Stimulated activated naive CD4-positive, alpha-beta T cell treated with Interleukin-2 at 50 U/mL for 16 hours (primary cell): ENCODE results near the gene SLC38A8.

Experiments
- DNase-seq: peaks from one replicate; lab custom pipeline; 2025; lab: John Stamatoyannopoulos, UW

SLC38A8 gene

GRCh38 chr16:84031556-84031955 is 11.0 kb downstream of the SLC38A8 start:
- DNase-seq = no peak

GRCh38 chr16:84029297-84030047 is 13.1 kb downstream of the SLC38A8 start:
- DNase-seq = no peak

- no peak for DNase-seq
Measured at GRCh38 chr16:84027625-84028024, 15.0 kb downstream of the SLC38A8 start.

GRCh38 chr16:84026606-84027005 is 16.0 kb downstream of the SLC38A8 start:
- DNase-seq = no peak

- no peak for DNase-seq
Measured at GRCh38 chr16:84024854-84025253, 17.7 kb downstream of the SLC38A8 start.

- no peak for DNase-seq
Measured at GRCh38 chr16:84022644-84023043, 20.0 kb downstream of the SLC38A8 start.

GRCh38 chr16:84021488-84021887 is 21.1 kb downstream of the SLC38A8 start:
- no peak for DNase-seq

- DNase-seq = no peak
Measured at GRCh38 chr16:84020353-84020752, 22.2 kb downstream of the SLC38A8 start.

- no peak for DNase-seq
Measured at GRCh38 chr16:84018710-84019109, 23.9 kb downstream of the SLC38A8 start.

- no peak for DNase-seq
Measured at GRCh38 chr16:84016477-84016876, 26.1 kb downstream of the SLC38A8 start.

GRCh38 chr16:84015399-84015798 is 27.2 kb downstream of the SLC38A8 start:
- DNase-seq = no peak

- DNase-seq = no peak
Measured at GRCh38 chr16:84014570-84015327, 27.8 kb downstream of the SLC38A8 start.

GRCh38 chr16:84013787-84014569 is 28.6 kb downstream of the SLC38A8 start:
- DNase-seq = peak; percentile 11

- no peak for DNase-seq
Measured at GRCh38 chr16:84009282-84009681, 33.3 kb downstream of the SLC38A8 start.

- DNase-seq = no peak
Measured at GRCh38 chr16:84007965-84008364, 34.6 kb downstream of the SLC38A8 start.

GRCh38 chr16:84007520-84007919 is 35.1 kb downstream of the SLC38A8 start:
- DNase-seq = no peak

GRCh38 chr16:84005391-84005790 is 37.2 kb downstream of the SLC38A8 start:
- DNase-seq = no peak

- no peak for DNase-seq
Measured at GRCh38 chr16:84004442-84004841, 38.2 kb downstream of the SLC38A8 start.

GRCh38 chr16:84003038-84003437 is 39.6 kb downstream of the SLC38A8 start:
- no peak for DNase-seq

GRCh38 chr16:84001726-84002125 is 40.9 kb downstream of the SLC38A8 start:
- no peak for DNase-seq

- no peak for DNase-seq
Measured at GRCh38 chr16:84000989-84001642, 41.5 kb downstream of the SLC38A8 start.

- DNase-seq = no peak
Measured at GRCh38 chr16:83998091-83998490, 44.5 kb downstream of the SLC38A8 start.
